Fibroblast of lung (primary cell): ENCODE data around the gene ENG. TPM values are rescaled to one million over a fixed set of nuclear protein-coding genes. Genes with fewer than 3 reads are reported as not detected.

ENCODE experiments used
- DNase-seq, 2 donors: peaks; one replicate each; pipeline versions ENCODE4 v3.0.0 to v3.0.0-alpha.2; 2010; ENCODE audit warnings: low read depth in 2 of 2
- H2AFZ ChIP-seq: 2 replicates; pipeline ENCODE4 v1.5.1; 2012; ENCODE audit warnings: low read length, control low read depth, inconsistent platforms
- H3K27ac ChIP-seq: 2 replicates; pipeline ENCODE4 v1.5.1; 2011; ENCODE audit warnings: low read length, control low read depth; ENCODE audit not compliant: insufficient read depth
- H3K27me3 ChIP-seq: 2 replicates; pipeline ENCODE4 v1.5.1; 2011; ENCODE audit warnings: mild to moderate bottlenecking, low read length; ENCODE audit not compliant: control insufficient read depth, insufficient read depth
- H3K36me3 ChIP-seq: 2 replicates; pipeline ENCODE4 v1.5.1; 2011; ENCODE audit warnings: low read length; ENCODE audit not compliant: control insufficient read depth, insufficient read depth
- H3K4me1 ChIP-seq: 2 replicates; pipeline ENCODE4 v1.5.1; 2011; ENCODE audit warnings: low read length; ENCODE audit not compliant: control insufficient read depth, insufficient read depth; ENCODE audit errors: extremely low read depth
- H3K4me2 ChIP-seq: 2 replicates; pipeline ENCODE4 v1.5.1; 2011; ENCODE audit warnings: low read length, control low read depth; ENCODE audit not compliant: insufficient read depth; ENCODE audit errors: extremely low read depth
- H3K4me3 ChIP-seq, 4 experiments: fragments of 200-600 bp in 1 of 4; sonication (generic) in 1 of 4; replicated peaks in 1 of 4; 2 replicates each; pipeline ENCODE4 v1.5.1; 2011 to 2016; ENCODE audit warnings: low read length in 4 of 4, low read depth in 3 of 4, mild to moderate bottlenecking in 3 of 4, control low read depth in 2 of 4, inconsistent platforms in 1 of 4, mixed read lengths in 1 of 4; ENCODE audit not compliant: insufficient read depth in 1 of 4; ENCODE audit errors: control extremely low read depth in 1 of 4
- H3K79me2 ChIP-seq: 2 replicates; pipeline ENCODE4 v1.5.1; 2012; ENCODE audit warnings: mild to moderate bottlenecking, low read length, inconsistent platforms; ENCODE audit not compliant: control insufficient read depth, insufficient read depth
- H3K9ac ChIP-seq: 2 replicates; pipeline ENCODE4 v1.5.1; 2011; ENCODE audit warnings: mild to moderate bottlenecking, low read length, control low read depth; ENCODE audit not compliant: insufficient read depth
- H3K9me3 ChIP-seq: 2 replicates; pipeline ENCODE4 v1.5.1; 2012; ENCODE audit warnings: low read depth, low read length; ENCODE audit not compliant: control insufficient read depth, insufficient read depth
- H4K20me1 ChIP-seq: 2 replicates; pipeline ENCODE4 v1.5.1; 2011; ENCODE audit warnings: low read length; ENCODE audit not compliant: control insufficient read depth, insufficient read depth; ENCODE audit errors: extremely low read depth
- EZH2 ChIP-seq: IDR thresholded peaks from 2 replicates; pipeline ENCODE4 v1.5.1; 2012; ENCODE audit warnings: low read length, control low read depth, mild to moderate bottlenecking; ENCODE audit errors: missing control alignments
- polyA plus RNA-seq, 2 donors: library from polyadenylated mRNA; depleted of rRNA in 1 of 2; stranded (reverse) in 1 of 2; unstranded in 1 of 2; fragments of >200 nt; gene quantifications; 2 replicates each; pipeline ENCODE4 v1.2.1, GENCODE V29; 2011 to 2012; ENCODE audit warnings: missing spikeins in 1 of 2
- total RNA-seq: library from RNA; depleted of rRNA; stranded (reverse); fragments of >200 nt; gene quantifications from 2 replicates; pipeline ENCODE4 v1.2.1, GENCODE V29; 2014
- TF ChIP-seq, protein P1 (sequence below), 2 donors: IDR thresholded peaks in 1 of 2; conservative IDR thresholded peaks in 1 of 2; 1 replicate in 1 of 2; 2 replicates in 1 of 2; pipeline ENCODE4 v1.5.1; 2011 to 2012; ENCODE audit warnings: low read length in 2 of 2, control low read depth in 1 of 2, inconsistent platforms in 1 of 2, low read depth in 1 of 2, mild to moderate bottlenecking in 1 of 2

Gene ENG
- total and polyA plus RNA-seq, 2 donors (not counting 1 experiment from before 2014, with no cell fraction given), result 30.4 to 59.0 TPM

GRCh38 chr9:127875306-127875966 lies 21.0 kb upstream of the ENG start:
- DNase-seq, result peak; percentile 75 to 80
- no peak overlapping the region for H3K27ac ChIP-seq

DNA sequence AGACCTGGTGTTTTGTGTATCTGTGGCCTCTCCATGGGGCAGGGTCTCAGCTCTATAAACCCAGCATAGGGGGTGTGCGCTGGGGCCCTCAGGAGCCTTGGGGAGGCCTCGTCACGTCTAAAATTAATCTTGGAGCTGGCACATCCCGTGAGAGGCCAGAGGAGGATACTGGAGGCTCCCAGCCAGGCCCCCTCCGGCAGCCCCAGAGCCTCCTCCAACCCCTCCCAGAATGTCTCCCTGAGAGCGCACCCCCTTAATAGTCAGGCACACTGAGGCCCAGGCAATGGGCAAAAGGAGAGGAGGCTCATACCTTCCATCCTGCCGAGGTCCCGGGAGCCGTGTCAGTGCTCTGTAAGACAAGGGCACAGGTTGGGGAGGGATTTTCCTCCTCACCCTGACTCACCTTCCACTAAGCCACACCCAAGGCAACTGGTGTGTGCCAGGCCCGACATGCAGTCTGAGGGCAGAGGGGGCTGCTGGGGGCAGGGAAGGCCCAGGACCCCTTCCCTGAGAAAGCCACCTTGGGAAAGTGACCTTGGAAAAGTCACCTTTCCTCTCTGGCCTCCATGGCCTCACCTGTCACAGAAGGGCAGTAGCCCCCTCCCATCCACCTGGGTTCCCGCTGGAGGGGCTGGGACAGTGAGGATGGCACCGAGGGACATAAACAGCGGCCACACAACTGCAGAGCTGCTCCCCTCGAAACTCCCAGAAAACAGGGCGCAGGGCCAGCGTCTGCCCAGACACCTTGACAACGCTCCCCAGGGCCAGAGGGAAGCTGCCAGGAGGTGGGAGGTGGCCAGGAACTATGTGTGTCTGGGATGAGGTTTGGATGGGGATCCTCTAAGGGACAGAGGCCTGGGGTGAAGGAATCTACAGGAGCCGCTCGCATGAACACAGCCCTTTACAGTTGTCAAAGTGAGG lies 20.1 kb upstream of the ENG start:
- Histone ChIP-seq H3K9ac (no peak overlapping the region), H3K36me3 (peaks cover 18% of the 10 kb centered on the region), H4K20me1 (no peaks in the 10 kb centered on the region), H2AFZ (no peak overlapping the region), H3K27ac (no peak overlapping the region), H3K27me3 (no peaks in the 10 kb centered on the region), H3K4me1 (peaks cover 20% of the 10 kb centered on the region), H3K4me3 (peak overlapping the region in 1 of 4 experiments; percentile 42), H3K4me2 (peak overlapping the region; percentile 80), H3K79me2 (peaks cover 11% of the 10 kb centered on the region), H3K9me3 (no peaks in the 10 kb centered on the region)
- DNase-seq, result no peak
- TF ChIP-seq, protein P1, sequence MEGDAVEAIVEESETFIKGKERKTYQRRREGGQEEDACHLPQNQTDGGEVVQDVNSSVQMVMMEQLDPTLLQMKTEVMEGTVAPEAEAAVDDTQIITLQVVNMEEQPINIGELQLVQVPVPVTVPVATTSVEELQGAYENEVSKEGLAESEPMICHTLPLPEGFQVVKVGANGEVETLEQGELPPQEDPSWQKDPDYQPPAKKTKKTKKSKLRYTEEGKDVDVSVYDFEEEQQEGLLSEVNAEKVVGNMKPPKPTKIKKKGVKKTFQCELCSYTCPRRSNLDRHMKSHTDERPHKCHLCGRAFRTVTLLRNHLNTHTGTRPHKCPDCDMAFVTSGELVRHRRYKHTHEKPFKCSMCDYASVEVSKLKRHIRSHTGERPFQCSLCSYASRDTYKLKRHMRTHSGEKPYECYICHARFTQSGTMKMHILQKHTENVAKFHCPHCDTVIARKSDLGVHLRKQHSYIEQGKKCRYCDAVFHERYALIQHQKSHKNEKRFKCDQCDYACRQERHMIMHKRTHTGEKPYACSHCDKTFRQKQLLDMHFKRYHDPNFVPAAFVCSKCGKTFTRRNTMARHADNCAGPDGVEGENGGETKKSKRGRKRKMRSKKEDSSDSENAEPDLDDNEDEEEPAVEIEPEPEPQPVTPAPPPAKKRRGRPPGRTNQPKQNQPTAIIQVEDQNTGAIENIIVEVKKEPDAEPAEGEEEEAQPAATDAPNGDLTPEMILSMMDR (conservative IDR thresholded peaks at IDR 0.05 in 1 of 2, IDR thresholded peaks at IDR 0.05 in 1 of 2; ENCODE audit: low read depth in 1 of 2, low read length in 2 of 2), result no peak
- no peak for TF ChIP-seq EZH2

More at GRCh38 chr9:127875306-127875966, 21.0 kb upstream of the ENG start:
- Histone ChIP-seq H4K20me1 (no peaks in the 10 kb centered on the region), H2AFZ (no peak overlapping the region), H3K27me3 (no peaks in the 10 kb centered on the region), H3K4me1 (peaks cover 20% of the 10 kb centered on the region), H3K4me3 (peak overlapping the region in 2 of 4 experiments; percentile 28 to 42), H3K4me2 (peak overlapping the region; percentile 63), H3K9ac (no peak overlapping the region), H3K36me3 (peaks cover 17% of the 10 kb centered on the region), H3K79me2 (peaks cover 11% of the 10 kb centered on the region), H3K9me3 (no peaks in the 10 kb centered on the region)
- TF ChIP-seq, protein P1 (conservative IDR thresholded peaks at IDR 0.05 in 1 of 2, IDR thresholded peaks at IDR 0.05 in 1 of 2; ENCODE audit: low read depth in 1 of 2, low read length in 2 of 2), result no peak
- TF ChIP-seq EZH2, result no peak

DNA sequence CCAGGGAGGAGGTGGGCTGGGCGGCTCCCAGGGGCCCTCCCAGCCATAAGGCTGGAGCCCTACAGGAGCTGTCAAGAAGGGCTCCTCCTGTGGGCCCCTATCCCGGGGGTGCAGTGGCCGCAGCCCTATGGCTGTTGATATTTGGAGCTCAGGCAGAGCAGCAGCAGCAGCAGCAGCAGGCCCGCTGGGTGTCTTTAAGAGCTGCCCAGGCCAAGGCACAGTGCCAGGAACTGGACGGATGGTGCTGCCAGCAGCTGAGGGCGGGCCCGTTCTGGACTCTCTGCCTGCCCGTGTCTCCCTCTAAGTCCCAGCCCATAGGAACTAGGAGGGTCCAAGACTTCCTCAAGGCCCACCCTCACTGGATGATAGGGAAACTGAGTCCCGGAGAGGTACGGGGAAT lies 19.4 kb upstream of the ENG start:
- peak; percentile 47 to 81 for DNase-seq
- Histone ChIP-seq H3K4me3 (peak overlapping the region in 1 of 4 experiments; percentile 33), H3K27ac (no peak overlapping the region), H3K36me3 (peaks cover 19% of the 10 kb centered on the region), H3K79me2 (peaks cover 11% of the 10 kb centered on the region), H3K27me3 (no peaks in the 10 kb centered on the region), H2AFZ (no peak overlapping the region), H3K9me3 (no peaks in the 10 kb centered on the region), H4K20me1 (no peaks in the 10 kb centered on the region), H3K9ac (no peak overlapping the region), H3K4me1 (peaks cover 20% of the 10 kb centered on the region), H3K4me2 (peak overlapping the region; percentile 80)
- TF ChIP-seq EZH2, result no peak
- TF ChIP-seq, protein P1 (conservative IDR thresholded peaks at IDR 0.05 in 1 of 2, IDR thresholded peaks at IDR 0.05 in 1 of 2; ENCODE audit: low read depth in 1 of 2, low read length in 2 of 2), result no peak
